Activated CD4-positive, alpha-beta T cell treated with anti-CD3 and anti-CD28 coated beads, Interleukin-2, amount 10 ng/mL, durations not matched to agents 7 days and 5 days (primary cell): ENCODE results near the gene AP3D1. TPM values are rescaled to one million over a fixed set of nuclear protein-coding genes. Genes with fewer than 3 reads are reported as not detected.

Source experiments
- CTCF ChIA-PET: fragments of 350-600 bp; sonication (Branson Sonifier 250); formaldehyde crosslinking; loops from one replicate; lab custom pipeline; 2021; ENCODE audit warnings: antibody characterized with exemption; lab: Charles Lee
- POLR2A ChIA-PET: fragments of 350-600 bp; sonication (Branson Sonifier 250); formaldehyde crosslinking; loops from one replicate; lab custom pipeline; 2021; ENCODE audit warnings: antibody characterized with exemption; lab: Charles Lee
- DNase-seq: peaks from one replicate; pipeline ENCODE4 v3.0.0-alpha.2; 2020
- H3K27ac Mint-ChIP-seq: one replicate; pipeline ENCODE4 v1.8.0; 2021; ENCODE audit warnings: mild to moderate bottlenecking, moderate library complexity, mixed read lengths
- H3K27me3 Mint-ChIP-seq: one replicate; pipeline ENCODE4 v1.8.0; 2021; ENCODE audit warnings: mixed read lengths
- H3K36me3 Mint-ChIP-seq: one replicate; pipeline ENCODE4 v1.8.0; 2021; ENCODE audit warnings: low read depth, mixed read lengths
- H3K4me1 Mint-ChIP-seq: one replicate; pipeline ENCODE4 v1.8.0; 2021; ENCODE audit warnings: mixed read lengths
- H3K4me3 Mint-ChIP-seq: one replicate; pipeline ENCODE4 v1.8.0; 2021; ENCODE audit warnings: mild to moderate bottlenecking, moderate library complexity, mixed read lengths
- H3K9me3 Mint-ChIP-seq: one replicate; pipeline ENCODE4 v1.8.0; 2021; ENCODE audit warnings: mixed read lengths
- total RNA-seq, 2 experiments: library from RNA; stranded (reverse); gene quantifications; one replicate each; pipeline ENCODE4 v1.2.3, GENCODE V29; 2021

AP3D1 gene
- total RNA-seq, 2 experiments from 2014 or later, result 95.7 to 95.8 TPM

GRCh38 chr19:2059422-2060201 is 91.8 kb downstream of the AP3D1 start:
- Mint-ChIP-seq H3K4me3 (peak overlapping the region; percentile 91), H3K4me1 (peaks cover 60% of the 10 kb centered on the region), H3K36me3 (peaks cover 2% of the 10 kb centered on the region), H3K9me3 (no peaks in the 10 kb centered on the region), H3K27me3 (no peaks in the 10 kb centered on the region), H3K27ac (peak overlapping the region; percentile 95)
- DNase-seq, result no peak
- ChIA-PET POLR2A (no interaction called here), CTCF (interaction anchor here (0.6 to 2.8 kb wide), 3 partner anchors 8 to 127 kb away, joined by 3 to 12 read pairs (median 4); no protein-coding TSS in a partner anchor)

GRCh38 chr19:2058570-2059421 is 92.6 kb downstream of the AP3D1 start:
- no peaks in the 10 kb centered on the region for H3K27me3 Mint-ChIP-seq
- peaks cover 65% of the 10 kb centered on the region for H3K4me1 Mint-ChIP-seq
- DNase-seq, result no peak
- ChIA-PET CTCF (interaction anchor here (1.5 kb wide), 1 partner anchor 14 kb away, joined by 3 read pairs; no protein-coding TSS in a partner anchor), POLR2A (no interaction called here)
- H3K36me3 Mint-ChIP-seq, result peaks cover 2% of the 10 kb centered on the region
- H3K27ac Mint-ChIP-seq, result peak overlapping the region; percentile 88
- no peaks in the 10 kb centered on the region for H3K9me3 Mint-ChIP-seq
- peak overlapping the region; percentile 43 for H3K4me3 Mint-ChIP-seq

- no peak for DNase-seq
- Mint-ChIP-seq H3K4me1 (peaks cover 68% of the 10 kb centered on the region), H3K27ac (peak overlapping the region; percentile 93), H3K9me3 (no peaks in the 10 kb centered on the region), H3K36me3 (peaks cover 2% of the 10 kb centered on the region), H3K4me3 (peak overlapping the region; percentile 63), H3K27me3 (no peaks in the 10 kb centered on the region)
- CTCF ChIA-PET, result interaction anchor here (0.8 to 1.5 kb wide), 2 partner anchors 15 kb away, joined by 3 to 4 read pairs; no protein-coding TSS in a partner anchor
- POLR2A ChIA-PET, result no interaction called here
These were observed 93.6 kb downstream of the AP3D1 start for GRCh38 chr19:2057484-2058469.

- peaks cover 66% of the 10 kb centered on the region for H3K4me1 Mint-ChIP-seq
- H3K36me3 Mint-ChIP-seq, result peaks cover 2% of the 10 kb centered on the region
- ChIA-PET CTCF (interaction anchor here (0.6 to 1.5 kb wide), 4 partner anchors 10 to 34 kb away, joined by 3 to 4 read pairs (median 4); no protein-coding TSS in a partner anchor), POLR2A (no interaction called here)
- H3K27me3 Mint-ChIP-seq, result no peaks in the 10 kb centered on the region
- H3K9me3 Mint-ChIP-seq, result no peaks in the 10 kb centered on the region
- peak overlapping the region; percentile 63 for H3K4me3 Mint-ChIP-seq
- H3K27ac Mint-ChIP-seq, result peak overlapping the region; percentile 93
- no peak for DNase-seq
These were observed 94.6 kb downstream of the AP3D1 start for GRCh38 chr19:2056837-2057192.

- peaks cover 2% of the 10 kb centered on the region for H3K36me3 Mint-ChIP-seq
- H3K27ac Mint-ChIP-seq, result peak overlapping the region; percentile 93
- H3K4me3 Mint-ChIP-seq, result peak overlapping the region; percentile 66
- no peaks in the 10 kb centered on the region for H3K27me3 Mint-ChIP-seq
- H3K9me3 Mint-ChIP-seq, result no peaks in the 10 kb centered on the region
- peaks cover 70% of the 10 kb centered on the region for H3K4me1 Mint-ChIP-seq
- ChIA-PET POLR2A (no interaction called here), CTCF (interaction anchor here (0.6 to 1.5 kb wide), 3 partner anchors 11 to 35 kb away, joined by 3 to 4 read pairs (median 3); no protein-coding TSS in a partner anchor)
- peak; percentile 48 for DNase-seq
These were observed 95.2 kb downstream of the AP3D1 start for GRCh38 chr19:2055931-2056836.

GRCh38 chr19:2054763-2055162 is 96.6 kb downstream of the AP3D1 start:
- no peaks in the 10 kb centered on the region for H3K27me3 Mint-ChIP-seq
- no peaks in the 10 kb centered on the region for H3K9me3 Mint-ChIP-seq
- H3K4me1 Mint-ChIP-seq, result peaks cover 64% of the 10 kb centered on the region
- peaks cover 3% of the 10 kb centered on the region for H3K36me3 Mint-ChIP-seq
- ChIA-PET POLR2A (no interaction called here), CTCF (no interaction called here)
- H3K4me3 Mint-ChIP-seq, result peak overlapping the region; percentile 34
- DNase-seq, result no peak
- H3K27ac Mint-ChIP-seq, result peak overlapping the region; percentile 90

- H3K4me3 Mint-ChIP-seq, result no peak overlapping the region
- H3K27ac Mint-ChIP-seq, result peak overlapping the region; percentile 91
- POLR2A ChIA-PET, result no interaction called here
- DNase-seq, result no peak
- no peaks in the 10 kb centered on the region for H3K9me3 Mint-ChIP-seq
- peaks cover 6% of the 10 kb centered on the region for H3K36me3 Mint-ChIP-seq
- CTCF ChIA-PET, result interaction anchor here (1.2 kb wide), 1 partner anchor 10 kb away, joined by 3 read pairs; no protein-coding TSS in a partner anchor
- peaks cover 63% of the 10 kb centered on the region for H3K4me1 Mint-ChIP-seq
- H3K27me3 Mint-ChIP-seq, result no peaks in the 10 kb centered on the region
These were observed 97.6 kb downstream of the AP3D1 start for GRCh38 chr19:2053601-2054389.

GRCh38 chr19:2051773-2052704 is 99.3 kb downstream of the AP3D1 start:
- Mint-ChIP-seq H3K9me3 (no peaks in the 10 kb centered on the region), H3K27me3 (no peaks in the 10 kb centered on the region), H3K27ac (peak overlapping the region; percentile 91), H3K4me1 (peaks cover 55% of the 10 kb centered on the region), H3K4me3 (peak overlapping the region; percentile 68), H3K36me3 (peaks cover 6% of the 10 kb centered on the region)
- ChIA-PET POLR2A (interaction anchor here (0.5 to 1.4 kb wide), 4 partner anchors 10 to 143 kb away, joined by 3 to 9 read pairs (median 4); no protein-coding TSS in a partner anchor), CTCF (interaction anchor here (0.8 to 1.7 kb wide), 10 partner anchors 9 to 194 kb away, joined by 3 to 12 read pairs (median 4); no protein-coding TSS in a partner anchor)
- DNase-seq, result peak; percentile 58

GRCh38 chr19:2050991-2051772 is 100.2 kb downstream of the AP3D1 start, which contains the start of gene MKNK2:
Gene MKNK2 (minus strand): TSS chr19:2051244. CDS start chr19:2050851, 393 bp downstream.
- H3K36me3 Mint-ChIP-seq, result peaks cover 6% of the 10 kb centered on the region
- H3K4me1 Mint-ChIP-seq, result peaks cover 52% of the 10 kb centered on the region
- peak within 1 kb of the TSS; percentile 91 for H3K27ac Mint-ChIP-seq
- DNase-seq, result peak; percentile 92
- no peaks in the 10 kb centered on the region for H3K27me3 Mint-ChIP-seq
- no peaks in the 10 kb centered on the region for H3K9me3 Mint-ChIP-seq
- POLR2A ChIA-PET, result interaction anchor here (0.6 to 1.4 kb wide), 2 partner anchors 9 to 19 kb away, joined by 5 to 9 read pairs; no protein-coding TSS in a partner anchor
- H3K4me3 Mint-ChIP-seq, result peak within 1 kb of the TSS; percentile 83
- CTCF ChIA-PET, result interaction anchor here (0.9 to 1.7 kb wide), 7 partner anchors 9 to 121 kb away, joined by 3 to 12 read pairs (median 4); no protein-coding TSS in a partner anchor
